ENCODE measurements around the gene DNAI4. TPM values are rescaled to one million over a fixed set of nuclear protein-coding genes. Genes with fewer than 3 reads are reported as not detected.

Gene DNAI4
- total RNA-seq, 4 donors from 2014 or later, result 30.6 to 99.5 (median 55.4) TPM

DNA sequence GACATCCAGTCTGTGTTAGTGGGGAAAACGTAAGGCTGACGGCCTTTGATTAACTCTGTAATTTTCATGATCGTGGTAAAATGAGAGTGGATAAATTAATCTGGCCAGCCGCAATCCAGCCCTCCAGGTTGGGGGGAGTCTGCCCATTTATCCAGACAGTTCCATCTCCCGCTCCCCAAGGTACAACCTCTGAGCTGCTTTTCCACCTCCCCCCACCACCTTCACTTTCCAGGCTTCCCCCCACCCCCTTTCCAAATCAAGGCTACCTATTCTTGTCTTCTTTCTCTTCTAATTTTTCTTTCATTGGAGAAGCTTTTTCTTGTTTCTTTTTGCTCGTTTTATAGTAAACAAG, 6.1 kb upstream of the DNAI4 start:
- H3K27ac ChIP-seq, result peak overlapping the region; percentile 97
- H3K36me3 ChIP-seq, result no peaks in the 10 kb centered on the region
- peak overlapping the region; percentile 78 to 97 for H3K4me3 ChIP-seq
- H3K9me3 ChIP-seq, result no peaks in the 10 kb centered on the region
- no peaks in the 10 kb centered on the region for H3K27me3 ChIP-seq
- peaks cover 5 to 6% of the 10 kb centered on the region in 2 donors for H3K4me1 ChIP-seq
- TF ChIP-seq, protein P1, sequence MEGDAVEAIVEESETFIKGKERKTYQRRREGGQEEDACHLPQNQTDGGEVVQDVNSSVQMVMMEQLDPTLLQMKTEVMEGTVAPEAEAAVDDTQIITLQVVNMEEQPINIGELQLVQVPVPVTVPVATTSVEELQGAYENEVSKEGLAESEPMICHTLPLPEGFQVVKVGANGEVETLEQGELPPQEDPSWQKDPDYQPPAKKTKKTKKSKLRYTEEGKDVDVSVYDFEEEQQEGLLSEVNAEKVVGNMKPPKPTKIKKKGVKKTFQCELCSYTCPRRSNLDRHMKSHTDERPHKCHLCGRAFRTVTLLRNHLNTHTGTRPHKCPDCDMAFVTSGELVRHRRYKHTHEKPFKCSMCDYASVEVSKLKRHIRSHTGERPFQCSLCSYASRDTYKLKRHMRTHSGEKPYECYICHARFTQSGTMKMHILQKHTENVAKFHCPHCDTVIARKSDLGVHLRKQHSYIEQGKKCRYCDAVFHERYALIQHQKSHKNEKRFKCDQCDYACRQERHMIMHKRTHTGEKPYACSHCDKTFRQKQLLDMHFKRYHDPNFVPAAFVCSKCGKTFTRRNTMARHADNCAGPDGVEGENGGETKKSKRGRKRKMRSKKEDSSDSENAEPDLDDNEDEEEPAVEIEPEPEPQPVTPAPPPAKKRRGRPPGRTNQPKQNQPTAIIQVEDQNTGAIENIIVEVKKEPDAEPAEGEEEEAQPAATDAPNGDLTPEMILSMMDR (IDR thresholded peaks at IDR 0.05), result no peak
- no peak for TF ChIP-seq POLR2A (IDR thresholded peaks at IDR 0.05)
- DNase-seq, result no peak
- intact Hi-C loops (cut with DNase I; ENCODE audit: low total_unique reads), result no loop called here

DNA sequence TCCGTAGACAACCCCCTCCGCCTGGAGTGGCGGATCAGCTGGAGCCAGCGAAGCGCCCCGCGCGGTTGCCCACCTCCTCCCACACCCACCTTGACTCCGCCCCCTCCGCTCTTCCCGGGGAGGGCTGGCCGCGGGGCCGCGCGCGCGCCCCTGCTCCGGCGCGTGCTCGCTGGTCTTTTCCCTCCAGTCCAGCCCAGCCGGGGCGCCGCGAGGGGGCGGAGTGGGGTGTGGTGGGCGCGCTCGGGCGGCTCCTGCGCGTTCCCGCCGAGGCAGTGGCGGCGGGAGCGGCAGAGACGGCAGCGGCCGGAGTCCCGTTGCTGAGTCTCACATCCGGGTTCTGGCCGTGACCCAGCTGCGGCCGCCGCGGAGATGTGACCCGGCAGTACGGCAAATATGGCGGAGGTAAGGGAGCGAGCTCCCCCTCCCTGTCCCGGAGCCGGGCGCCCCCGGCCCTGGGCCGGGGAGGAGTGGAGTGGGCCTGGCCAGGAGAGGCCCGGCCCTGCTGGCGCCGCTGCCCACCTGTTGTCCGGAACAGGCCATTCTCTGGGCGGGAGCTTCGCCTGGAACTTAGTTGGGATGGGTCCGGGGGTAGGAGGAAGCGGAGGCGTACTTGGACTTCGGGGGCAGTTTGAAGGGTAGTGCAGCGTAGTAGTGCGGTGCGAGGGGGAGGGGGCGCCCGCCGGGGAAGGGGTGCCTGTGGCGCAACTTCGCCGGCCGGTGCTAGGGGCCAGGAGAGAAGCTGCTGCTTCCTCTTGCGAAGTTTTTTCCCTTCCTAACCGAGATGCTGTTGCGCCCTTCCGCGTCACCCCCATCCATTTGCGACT, 5.6 kb upstream of the DNAI4 start:
- Histone ChIP-seq H3K4me1 (peaks cover 5 to 6% of the 10 kb centered on the region in 2 donors), H3K4me3 (peak overlapping the region; percentile 78 to 97), H3K27me3 (no peaks in the 10 kb centered on the region), H3K36me3 (no peaks in the 10 kb centered on the region), H3K9me3 (no peaks in the 10 kb centered on the region), H3K27ac (peak overlapping the region; percentile 97)
- TF ChIP-seq, protein P1 (IDR thresholded peaks at IDR 0.05), result peak; percentile 13 to 66 (median 55)
- peak; percentile 77 to 91 for TF ChIP-seq POLR2A (IDR thresholded peaks at IDR 0.05)
- DNase-seq, result peak; percentile 93 to 97
- intact Hi-C loops (cut with DNase I; ENCODE audit: low total_unique reads), result no loop called here

DNA sequence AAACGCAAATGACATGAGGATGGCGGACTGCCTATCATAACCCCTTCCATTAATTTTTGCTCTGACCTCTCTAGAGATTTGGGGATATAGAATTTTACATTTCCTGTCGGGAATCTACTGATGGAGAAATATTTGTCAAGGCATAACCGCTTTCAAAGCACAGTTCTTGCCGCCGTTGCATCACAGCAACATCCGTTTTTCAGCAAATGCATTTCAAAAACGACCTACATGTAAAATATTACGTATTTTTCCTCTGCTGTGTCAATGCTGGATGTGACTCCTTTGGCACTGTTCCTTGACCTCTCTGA, 5.0 kb upstream of the DNAI4 start:
- intact Hi-C loops (cut with DNase I; ENCODE audit: low total_unique reads), result no loop called here
- H3K4me1 ChIP-seq, result peaks cover 5 to 6% of the 10 kb centered on the region in 2 donors
- peak overlapping the region; percentile 78 to 97 for H3K4me3 ChIP-seq
- TF ChIP-seq POLR2A (IDR thresholded peaks at IDR 0.05), result no peak
- TF ChIP-seq, protein P1 (IDR thresholded peaks at IDR 0.05), result no peak
- no peak for DNase-seq
- H3K36me3 ChIP-seq, result no peaks in the 10 kb centered on the region
- no peaks in the 10 kb centered on the region for H3K9me3 ChIP-seq
- peak overlapping the region; percentile 97 for H3K27ac ChIP-seq
- H3K27me3 ChIP-seq, result no peaks in the 10 kb centered on the region

DNA sequence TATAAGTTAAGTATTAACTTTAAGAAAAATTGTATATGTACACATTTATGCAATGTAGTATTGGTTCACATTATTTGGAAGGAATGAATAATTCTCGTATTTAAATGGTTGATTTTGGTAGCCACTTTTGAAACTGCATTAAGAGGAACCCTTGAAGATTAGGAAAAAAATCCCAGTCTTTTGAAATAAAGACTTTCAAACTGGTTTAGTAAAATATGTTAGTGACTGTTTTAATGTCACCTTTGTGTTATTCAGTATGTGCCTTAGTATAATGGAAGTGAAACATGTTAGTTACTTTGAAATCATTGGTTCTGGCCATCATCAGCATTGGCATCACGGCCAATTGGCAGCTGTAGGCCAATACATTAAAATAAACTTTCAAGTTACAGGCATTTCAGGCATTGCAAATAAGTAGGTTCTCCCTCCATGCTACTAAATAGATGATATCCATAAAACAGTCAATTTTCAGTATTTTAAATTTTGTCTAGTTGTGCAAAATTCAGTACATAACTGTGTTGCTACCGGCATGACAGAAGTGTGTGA, 4.6 kb upstream of the DNAI4 start:
- peak overlapping the region; percentile 97 for H3K27ac ChIP-seq
- H3K4me1 ChIP-seq, result peaks cover 5 to 6% of the 10 kb centered on the region in 2 donors
- TF ChIP-seq, protein P1 (IDR thresholded peaks at IDR 0.05), result no peak
- TF ChIP-seq POLR2A (IDR thresholded peaks at IDR 0.05), result no peak
- no peak for DNase-seq
- H3K27me3 ChIP-seq, result no peaks in the 10 kb centered on the region
- no peaks in the 10 kb centered on the region for H3K36me3 ChIP-seq
- H3K9me3 ChIP-seq, result no peaks in the 10 kb centered on the region
- peak overlapping the region; percentile 78 to 97 for H3K4me3 ChIP-seq
- intact Hi-C loops (cut with DNase I; ENCODE audit: low total_unique reads), result no loop called here

DNA sequence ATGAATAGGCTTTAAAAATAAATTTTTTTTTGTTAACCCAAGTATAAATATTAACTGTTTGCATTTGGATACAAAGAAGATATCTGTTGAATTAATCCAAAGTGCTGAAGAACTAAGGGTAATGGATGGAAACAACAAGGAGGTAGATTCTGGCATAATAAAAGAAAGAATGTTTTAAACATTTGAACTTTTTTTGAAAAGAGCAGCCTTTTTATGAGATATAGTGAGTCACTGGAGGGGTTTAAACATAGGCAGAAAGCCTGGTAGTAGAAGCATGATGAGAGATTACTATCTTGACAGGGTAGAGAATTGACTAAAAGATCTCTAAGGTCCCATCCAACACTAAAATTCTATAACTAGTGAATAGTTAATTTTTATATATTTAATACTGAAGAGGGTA, 2.9 kb upstream of the DNAI4 start:
- Histone ChIP-seq H3K4me1 (peaks cover 0 to 5% of the 10 kb centered on the region in 2 donors), H3K9me3 (no peaks in the 10 kb centered on the region), H3K27ac (no peak overlapping the region), H3K27me3 (no peaks in the 10 kb centered on the region), H3K4me3 (no peak overlapping the region), H3K36me3 (no peaks in the 10 kb centered on the region)
- TF ChIP-seq POLR2A (IDR thresholded peaks at IDR 0.05), result no peak
- TF ChIP-seq, protein P1 (IDR thresholded peaks at IDR 0.05), result no peak
- DNase-seq, result no peak
- intact Hi-C loops (cut with DNase I; ENCODE audit: low total_unique reads), result no loop called here
